UCSD-AML1 (cell line): Measurements from ENCODE around the gene MARCHF9.
"Not testable (repeated sequence)": the region's sequence is repeated elsewhere in the genome, so short reads cannot be mapped to it uniquely, and the experiment has no call there.

ENCODE experiments used
- DNase-seq: peaks from one replicate; lab custom pipeline; 2025; ENCODE audit not compliant: unreplicated experiment; lab: John Stamatoyannopoulos, UW

Gene MARCHF9

GRCh38 chr12:57769594-57769993, 14.7 kb downstream of the MARCHF9 start:
- DNase-seq: no peak

DNA sequence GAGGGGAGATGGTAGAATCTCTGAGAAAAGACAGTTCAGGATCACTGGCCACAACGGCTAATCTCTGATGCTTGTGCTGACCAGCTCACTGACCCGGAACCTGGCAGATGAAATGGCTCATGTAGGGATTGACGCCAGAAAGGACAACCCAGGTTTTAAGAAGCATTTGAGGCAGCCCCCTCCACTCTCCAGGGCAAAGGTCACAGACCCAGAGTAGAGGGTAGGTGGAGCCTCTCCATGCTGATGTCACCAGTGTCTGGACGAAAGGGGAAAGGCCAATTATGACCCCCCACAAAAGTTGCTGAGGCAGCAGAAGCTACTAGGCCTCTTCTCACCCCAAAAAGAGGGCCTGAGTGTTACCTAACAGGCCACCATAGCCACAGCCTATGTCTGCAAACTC, 15.8 kb downstream of the MARCHF9 start:
- DNase-seq: no peak

DNA sequence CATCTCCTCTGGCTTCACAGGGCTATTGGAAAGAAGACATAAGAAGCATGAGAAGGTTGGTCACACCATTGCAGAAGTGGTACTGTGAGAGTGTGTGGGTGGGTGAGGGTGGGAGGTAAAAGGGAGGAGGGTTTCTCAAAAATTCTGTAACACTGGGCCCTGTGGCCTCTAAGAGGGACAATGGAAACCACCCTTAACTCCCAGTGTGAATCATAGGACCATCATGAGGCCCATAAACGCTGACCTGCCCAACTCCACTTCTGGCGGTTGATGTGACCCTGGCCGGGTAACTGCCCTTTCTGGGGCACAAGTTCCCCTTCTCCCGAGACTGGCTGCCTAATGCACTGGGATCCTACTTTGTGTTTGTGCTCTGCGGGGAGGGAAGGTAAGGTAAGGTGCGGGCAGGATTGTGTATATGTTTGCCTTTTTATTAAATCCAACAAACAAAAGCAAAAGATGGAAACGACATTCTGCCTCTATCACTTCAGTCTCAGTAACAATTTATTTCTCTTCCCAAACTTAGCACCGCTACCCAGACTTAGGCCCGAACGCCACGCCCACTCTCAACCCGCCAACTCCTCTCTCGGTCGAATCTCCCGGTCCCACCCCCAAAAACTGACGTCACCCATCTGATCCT, 16.5 kb downstream of the MARCHF9 start:
- DNase-seq: peak; percentile 94

DNA sequence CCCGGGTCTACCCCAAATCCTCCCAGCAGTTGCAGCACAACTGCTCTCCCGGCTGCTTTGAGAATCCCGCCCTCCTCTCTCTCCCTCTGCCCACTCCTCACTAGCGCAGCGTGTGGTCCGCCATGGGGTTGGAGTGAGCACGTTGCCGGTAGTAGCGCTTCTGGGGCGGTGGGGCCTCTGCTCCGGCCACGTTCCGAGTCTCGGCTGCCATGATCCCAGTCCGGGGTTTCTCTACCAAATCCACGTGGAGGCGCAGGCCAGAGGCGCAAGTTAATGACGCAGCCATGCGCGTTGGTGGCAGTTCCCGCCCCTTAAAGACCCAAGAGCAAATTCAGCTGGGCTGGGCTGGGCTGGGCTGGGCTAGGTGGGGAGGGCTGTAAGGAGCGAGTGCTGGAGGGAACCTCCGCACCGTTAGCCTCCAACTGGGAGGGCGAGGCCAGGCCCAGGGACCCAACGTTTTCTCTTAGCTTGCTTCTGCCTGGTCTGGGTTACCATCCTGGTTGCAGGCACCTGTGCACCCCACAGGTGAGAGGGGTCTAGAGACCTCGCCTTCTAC, 17.0 kb downstream of the MARCHF9 start, which contains the start of gene METTL1:
Gene METTL1 (minus strand): TSS at position 233 of the 556 bp plus-strand sequence. CDS start 22 bp downstream, at position 211.
- DNase-seq: peak; percentile 95

DNA sequence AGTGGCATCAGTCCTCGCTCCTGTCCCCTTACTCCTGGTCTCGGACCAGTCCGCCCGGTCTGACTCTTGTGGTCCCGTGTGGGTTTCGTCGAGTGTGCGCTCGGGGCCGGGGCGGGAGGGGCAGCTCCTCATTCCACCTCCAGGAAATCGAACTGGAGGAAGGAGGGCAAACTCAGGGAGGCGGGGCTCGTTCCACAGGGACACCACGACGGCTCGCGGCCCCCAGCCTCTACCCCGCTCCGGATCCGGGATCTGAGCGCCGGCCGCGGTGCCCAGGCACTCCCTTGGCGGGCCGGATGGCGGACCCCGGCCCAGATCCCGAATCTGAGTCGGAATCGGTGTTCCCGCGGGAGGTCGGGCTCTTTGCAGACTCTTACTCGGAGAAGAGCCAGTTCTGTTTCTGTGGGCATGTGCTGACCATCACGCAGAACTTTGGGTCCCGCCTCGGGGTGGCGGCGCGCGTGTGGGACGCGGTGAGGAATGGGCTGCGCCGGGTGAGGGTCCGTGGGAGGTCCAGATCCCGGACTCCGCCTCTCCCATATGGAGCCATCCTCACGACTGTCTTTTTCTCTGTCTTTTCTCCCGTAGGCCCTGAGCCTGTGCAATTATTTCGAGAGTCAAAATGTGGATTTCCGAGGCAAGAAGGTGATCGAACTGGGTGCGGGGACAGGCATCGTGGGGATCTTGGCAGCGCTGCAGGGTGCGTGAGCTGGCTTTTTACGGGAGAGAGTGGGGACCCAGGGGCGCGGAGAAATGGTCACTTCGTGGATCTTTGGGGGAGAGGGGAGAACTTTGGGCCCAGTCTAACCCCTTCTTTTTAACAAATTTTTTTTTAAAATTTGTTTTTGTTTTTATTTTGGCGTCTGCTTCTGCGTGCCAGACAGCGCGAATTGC, 17.8 kb downstream of the MARCHF9 start, which contains the start of gene EEF1AKMT3:
Gene EEF1AKMT3 (plus strand): TSS at position 186 of the 894 bp plus-strand sequence. CDS start 111 bp downstream, at position 297.
- DNase-seq: peak; percentile 83

DNA sequence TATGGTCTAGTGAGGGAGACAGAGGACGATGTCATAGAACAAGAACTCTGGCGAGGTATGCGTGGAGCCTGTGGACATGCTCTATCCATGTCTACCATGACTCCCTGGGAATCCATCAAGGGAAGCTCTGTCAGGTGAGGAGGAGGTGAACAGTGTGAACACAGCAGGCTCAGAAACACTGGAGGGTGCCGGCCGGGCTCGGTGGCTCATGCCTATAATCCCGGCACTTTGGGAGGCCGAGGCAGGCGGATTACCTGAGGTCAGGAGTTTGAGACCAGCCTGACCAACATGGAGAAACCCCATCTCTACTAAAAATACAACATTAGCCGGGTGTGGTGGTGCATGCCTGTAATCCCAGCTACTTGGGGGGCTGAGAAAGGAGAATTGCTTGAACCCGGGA, 19.7 kb downstream of the MARCHF9 start:
- DNase-seq: not testable (repeated sequence)

DNA sequence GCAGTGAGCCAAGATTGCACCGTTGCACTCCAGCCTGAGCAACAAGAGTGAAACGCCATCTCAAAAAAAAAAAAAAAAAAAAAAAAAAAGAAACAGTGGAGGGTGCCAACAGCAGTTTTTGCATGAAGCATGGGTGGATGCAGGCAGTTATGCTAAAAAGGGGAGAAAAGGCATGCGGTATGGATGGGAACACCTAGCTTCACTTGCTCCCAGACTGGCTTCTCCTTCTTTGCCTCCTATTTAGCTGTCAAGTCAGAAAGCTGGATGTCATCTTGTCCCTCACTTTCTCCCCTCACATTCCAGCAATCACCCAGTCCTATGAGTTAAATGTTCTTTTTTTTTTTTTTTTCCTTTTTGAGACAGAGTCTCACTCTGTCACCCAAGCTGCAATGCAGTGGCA, 20.1 kb downstream of the MARCHF9 start:
- DNase-seq: no peak

GRCh38 chr12:57775563-57776246, 20.8 kb downstream of the MARCHF9 start:
- no peak for DNase-seq

- DNase-seq: no peak
Observed at GRCh38 chr12:57776247-57776587, 21.3 kb downstream of the MARCHF9 start.

DNA sequence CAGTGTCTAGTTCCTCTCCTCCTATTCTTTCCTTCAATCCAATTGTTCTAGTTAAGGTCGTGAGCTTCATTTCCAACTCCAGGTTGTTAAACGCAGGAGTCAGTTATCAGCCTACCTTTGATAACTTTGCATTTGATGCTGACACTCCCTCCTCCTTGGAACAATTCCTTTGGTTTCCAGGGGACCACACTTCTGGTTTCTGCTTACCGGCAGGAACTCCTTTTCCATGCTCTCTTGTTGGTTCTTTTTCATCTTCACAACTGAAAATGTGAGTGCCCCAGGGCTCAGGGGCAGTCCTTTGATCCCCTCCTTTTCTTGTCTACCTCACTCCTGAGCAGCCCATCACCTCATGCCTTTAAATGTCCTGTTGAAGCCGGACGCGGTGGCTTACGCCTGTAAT, 22.5 kb downstream of the MARCHF9 start:
- DNase-seq: no peak

- no peak for DNase-seq
Observed at GRCh38 chr12:57777911-57778310, 23.0 kb downstream of the MARCHF9 start.

GRCh38 chr12:57779736-57780135, 24.8 kb downstream of the MARCHF9 start:
- no peak for DNase-seq

DNA sequence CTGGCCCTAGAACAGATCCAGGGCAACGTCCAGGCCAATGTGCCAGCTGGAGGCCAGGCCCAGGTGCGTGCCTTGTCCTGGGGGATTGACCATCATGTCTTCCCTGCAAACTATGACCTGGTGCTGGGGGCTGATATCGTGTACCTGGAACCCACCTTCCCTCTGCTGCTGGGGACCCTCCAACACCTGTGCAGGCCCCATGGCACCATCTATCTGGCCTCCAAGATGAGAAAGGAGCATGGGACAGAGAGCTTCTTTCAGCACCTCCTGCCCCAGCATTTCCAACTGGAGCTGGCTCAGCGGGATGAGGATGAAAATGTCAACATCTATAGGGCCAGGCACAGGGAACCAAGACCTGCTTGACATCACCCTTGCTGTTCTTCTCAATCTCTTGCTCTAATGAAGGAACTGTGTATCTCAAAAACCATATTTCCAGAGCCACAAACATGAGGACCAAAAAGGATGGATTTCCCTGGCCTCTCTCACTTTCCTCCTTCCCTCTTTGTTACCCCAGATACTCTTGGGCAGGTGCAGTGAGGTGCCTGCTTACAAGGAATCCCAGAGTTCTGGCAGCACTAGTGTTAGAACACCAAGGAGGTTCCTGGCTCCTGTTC, 25.5 kb downstream of the MARCHF9 start:
- DNase-seq: no peak

GRCh38 chr12:57781244-57781643, 26.3 kb downstream of the MARCHF9 start:
- no peak for DNase-seq

GRCh38 chr12:57781801-57782200, 26.9 kb downstream of the MARCHF9 start:
- no peak for DNase-seq

DNA sequence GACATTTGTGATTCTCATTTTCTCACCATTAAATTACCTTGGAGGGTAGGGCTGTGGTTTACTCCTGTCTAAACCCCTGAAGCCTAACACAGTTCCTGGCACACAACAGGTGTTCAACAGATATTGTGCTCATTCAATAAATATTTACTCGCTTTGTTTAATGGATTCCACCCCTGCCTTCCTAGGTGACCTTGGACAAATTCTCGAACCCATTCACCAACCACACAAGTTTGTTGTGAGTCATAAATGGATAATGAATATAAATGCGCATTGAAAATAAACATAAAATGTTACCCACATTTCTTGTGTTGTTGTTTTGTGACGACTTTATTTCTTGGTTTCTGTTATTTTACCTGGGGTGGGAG, 27.3 kb downstream of the MARCHF9 start:
- no peak for DNase-seq

GRCh38 chr12:57782608-57783465, 27.9 kb downstream of the MARCHF9 start, which contains the start of gene TSFM:
TSFM (plus strand) TSS chr12:57782787; CDS start chr12:57782802, 15 bp downstream.
- peak; percentile 93 for DNase-seq

DNA sequence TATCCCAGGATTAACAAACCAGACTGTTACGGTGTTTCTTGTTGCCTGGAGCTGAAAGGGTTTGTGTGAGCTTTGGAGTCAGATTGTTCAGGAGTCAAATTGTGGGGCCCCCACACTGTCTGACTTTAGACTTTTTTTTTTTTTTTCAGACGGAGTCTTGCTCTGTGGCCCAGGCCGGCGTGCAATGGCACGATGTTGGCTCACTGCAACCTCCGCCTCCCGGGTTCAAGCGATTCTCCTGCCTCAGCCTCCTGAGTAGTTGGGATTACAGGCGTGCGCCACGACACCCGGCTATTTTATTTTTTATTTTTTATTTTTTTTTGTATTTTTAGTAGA, 28.5 kb downstream of the MARCHF9 start:
- no peak for DNase-seq

DNA sequence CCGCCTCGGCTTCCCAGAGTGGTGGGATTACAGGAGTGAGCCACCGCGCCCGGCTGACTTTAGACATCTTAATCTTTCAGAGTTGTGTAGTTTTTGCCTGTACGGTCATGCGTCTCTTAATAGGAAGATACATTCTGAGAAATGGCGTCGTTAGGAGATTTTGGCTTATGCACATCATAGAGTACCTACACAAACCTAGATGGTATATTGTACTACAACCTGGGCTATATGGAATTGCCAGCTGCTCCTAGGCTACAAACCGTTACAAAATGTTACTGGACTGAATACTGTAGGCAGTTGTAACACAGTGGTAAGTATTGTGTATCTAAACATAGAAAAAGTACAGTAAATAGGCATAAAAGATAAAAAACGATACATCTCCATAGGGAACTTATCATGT, 29.0 kb downstream of the MARCHF9 start:
- DNase-seq: no peak

DNA sequence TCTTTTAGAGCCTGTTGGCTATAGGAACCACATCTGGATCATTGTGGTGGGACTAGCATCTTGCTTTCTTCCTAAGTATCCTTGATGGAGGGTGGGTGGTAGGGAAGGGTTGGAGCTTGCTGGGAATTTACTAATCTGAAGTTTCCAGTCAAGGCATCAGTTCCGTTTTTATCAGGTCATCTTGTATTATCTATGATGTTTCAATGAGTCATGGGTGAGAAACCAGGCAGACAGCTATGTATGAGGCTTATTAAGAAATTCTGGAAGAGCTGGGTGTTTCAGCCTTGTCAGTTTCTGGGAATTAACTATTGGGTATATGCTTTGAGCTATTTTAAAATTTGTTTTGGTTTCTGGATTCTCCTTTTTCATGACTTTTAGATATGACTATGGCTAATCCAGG, 39.0 kb downstream of the MARCHF9 start:
- no peak for DNase-seq
